ENCODE measurements around the gene TDRD1. TPM values are rescaled to one million over a fixed set of nuclear protein-coding genes. Genes with fewer than 3 reads are reported as not detected.

TDRD1 gene
- total RNA-seq, 4 donors from 2014 or later = 1.7 TPM; not detected in 3

DNA sequence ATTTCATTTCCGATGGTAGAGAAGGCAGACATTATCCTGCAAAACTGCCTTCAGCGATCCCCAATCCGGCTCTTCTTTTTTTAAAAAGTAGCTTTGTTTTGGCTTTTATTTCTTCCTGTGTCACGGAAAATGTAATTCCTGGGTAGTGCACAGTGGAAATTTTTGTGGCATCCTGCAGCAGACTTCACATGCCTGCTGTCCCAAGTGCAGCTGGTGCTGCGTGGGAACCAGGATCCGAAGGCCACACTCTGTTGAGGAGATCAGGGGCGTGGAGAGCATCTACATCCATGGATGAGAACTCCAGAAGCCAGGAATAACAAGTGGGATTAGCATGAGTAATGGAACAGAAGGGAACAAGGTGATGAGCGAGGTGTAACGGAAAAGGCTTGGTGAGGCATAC is 64.5 kb downstream of the TDRD1 start:
- DNase-seq = no peak
- no peak for TF ChIP-seq POLR2A (IDR thresholded peaks at IDR 0.05)
- TF ChIP-seq, protein P1, sequence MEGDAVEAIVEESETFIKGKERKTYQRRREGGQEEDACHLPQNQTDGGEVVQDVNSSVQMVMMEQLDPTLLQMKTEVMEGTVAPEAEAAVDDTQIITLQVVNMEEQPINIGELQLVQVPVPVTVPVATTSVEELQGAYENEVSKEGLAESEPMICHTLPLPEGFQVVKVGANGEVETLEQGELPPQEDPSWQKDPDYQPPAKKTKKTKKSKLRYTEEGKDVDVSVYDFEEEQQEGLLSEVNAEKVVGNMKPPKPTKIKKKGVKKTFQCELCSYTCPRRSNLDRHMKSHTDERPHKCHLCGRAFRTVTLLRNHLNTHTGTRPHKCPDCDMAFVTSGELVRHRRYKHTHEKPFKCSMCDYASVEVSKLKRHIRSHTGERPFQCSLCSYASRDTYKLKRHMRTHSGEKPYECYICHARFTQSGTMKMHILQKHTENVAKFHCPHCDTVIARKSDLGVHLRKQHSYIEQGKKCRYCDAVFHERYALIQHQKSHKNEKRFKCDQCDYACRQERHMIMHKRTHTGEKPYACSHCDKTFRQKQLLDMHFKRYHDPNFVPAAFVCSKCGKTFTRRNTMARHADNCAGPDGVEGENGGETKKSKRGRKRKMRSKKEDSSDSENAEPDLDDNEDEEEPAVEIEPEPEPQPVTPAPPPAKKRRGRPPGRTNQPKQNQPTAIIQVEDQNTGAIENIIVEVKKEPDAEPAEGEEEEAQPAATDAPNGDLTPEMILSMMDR (IDR thresholded peaks at IDR 0.05) = no peak
- H3K36me3 ChIP-seq = no peaks in the 10 kb centered on the region
- H3K9me3 ChIP-seq = no peaks in the 10 kb centered on the region
- H3K27me3 ChIP-seq = no peaks in the 10 kb centered on the region
- H3K4me3 ChIP-seq = no peak overlapping the region
- H3K4me1 ChIP-seq = peaks cover 0 to 18% (median 4%) of the 10 kb centered on the region in 4 donors
- H3K27ac ChIP-seq = no peak overlapping the region

DNA sequence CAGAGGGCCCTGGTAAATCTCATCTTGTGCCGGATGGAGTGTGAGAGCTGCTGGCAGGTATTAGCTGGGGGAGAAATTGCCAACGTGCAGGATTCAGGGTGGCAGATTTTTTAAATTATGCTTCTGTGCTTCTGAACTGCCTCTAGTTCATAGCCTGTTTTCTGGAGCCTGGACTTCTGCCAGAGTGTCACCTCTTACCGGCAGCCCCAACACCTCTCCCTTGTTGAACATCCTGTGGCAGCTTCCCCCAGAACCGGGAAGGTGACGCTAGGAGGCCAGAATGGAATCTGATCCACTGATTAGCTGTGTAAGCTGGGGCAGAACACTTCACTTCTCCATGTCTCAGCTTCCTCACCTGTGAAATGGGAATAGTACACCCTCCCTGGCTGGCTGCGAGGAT is 65.0 kb downstream of the TDRD1 start:
- H3K27ac ChIP-seq = no peak overlapping the region
- H3K36me3 ChIP-seq = no peaks in the 10 kb centered on the region
- no peak overlapping the region for H3K4me3 ChIP-seq
- no peaks in the 10 kb centered on the region for H3K27me3 ChIP-seq
- TF ChIP-seq POLR2A (IDR thresholded peaks at IDR 0.05) = no peak
- TF ChIP-seq, protein P1 (IDR thresholded peaks at IDR 0.05) = no peak
- no peak for DNase-seq
- H3K4me1 ChIP-seq = peaks cover 0 to 18% (median 3%) of the 10 kb centered on the region in 4 donors
- H3K9me3 ChIP-seq = no peaks in the 10 kb centered on the region

DNA sequence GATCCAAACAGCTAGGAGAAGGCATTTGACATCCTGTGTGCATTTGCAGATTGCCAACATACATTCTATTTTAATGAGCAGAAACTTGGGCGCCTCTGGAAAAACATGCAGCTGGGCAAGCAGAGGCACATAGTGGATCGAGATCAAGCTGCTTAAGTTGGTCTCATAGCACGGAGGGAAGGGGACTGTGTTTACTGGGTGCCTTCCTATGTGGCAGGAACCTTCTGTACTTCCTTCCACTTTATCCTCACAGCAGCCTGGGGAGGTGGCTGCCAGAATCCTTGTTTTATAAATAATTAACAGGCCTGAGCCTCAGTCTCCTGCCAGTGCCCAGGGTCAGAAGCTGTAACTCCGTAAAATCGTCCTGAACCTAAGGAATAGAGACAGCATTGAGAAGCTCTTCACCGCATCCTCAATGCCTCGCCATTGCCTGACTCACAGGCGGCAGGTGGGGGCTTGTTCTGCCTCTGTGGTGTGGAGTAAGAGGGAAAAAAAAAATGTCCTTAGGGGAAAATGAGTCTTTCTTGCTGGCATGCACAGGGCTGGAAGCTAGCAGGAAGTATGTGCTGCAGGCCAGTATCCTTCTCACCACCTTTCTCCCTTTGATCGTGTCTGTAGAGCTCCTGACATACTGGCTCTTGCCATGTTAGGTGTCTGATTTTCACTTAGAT is 66.1 kb downstream of the TDRD1 start:
- Histone ChIP-seq H3K27me3 (no peaks in the 10 kb centered on the region), H3K4me1 (peaks cover 0 to 9% (median 0%) of the 10 kb centered on the region in 4 donors), H3K36me3 (no peaks in the 10 kb centered on the region), H3K9me3 (no peaks in the 10 kb centered on the region), H3K4me3 (no peak overlapping the region), H3K27ac (peak overlapping the region in 3 of 4 donors; percentile 26 to 67 (median 46))
- peak in 2 of 3 donors; percentile 53 to 55 for DNase-seq
- no peak for TF ChIP-seq POLR2A (IDR thresholded peaks at IDR 0.05)
- TF ChIP-seq, protein P1 (IDR thresholded peaks at IDR 0.05) = no peak

DNA sequence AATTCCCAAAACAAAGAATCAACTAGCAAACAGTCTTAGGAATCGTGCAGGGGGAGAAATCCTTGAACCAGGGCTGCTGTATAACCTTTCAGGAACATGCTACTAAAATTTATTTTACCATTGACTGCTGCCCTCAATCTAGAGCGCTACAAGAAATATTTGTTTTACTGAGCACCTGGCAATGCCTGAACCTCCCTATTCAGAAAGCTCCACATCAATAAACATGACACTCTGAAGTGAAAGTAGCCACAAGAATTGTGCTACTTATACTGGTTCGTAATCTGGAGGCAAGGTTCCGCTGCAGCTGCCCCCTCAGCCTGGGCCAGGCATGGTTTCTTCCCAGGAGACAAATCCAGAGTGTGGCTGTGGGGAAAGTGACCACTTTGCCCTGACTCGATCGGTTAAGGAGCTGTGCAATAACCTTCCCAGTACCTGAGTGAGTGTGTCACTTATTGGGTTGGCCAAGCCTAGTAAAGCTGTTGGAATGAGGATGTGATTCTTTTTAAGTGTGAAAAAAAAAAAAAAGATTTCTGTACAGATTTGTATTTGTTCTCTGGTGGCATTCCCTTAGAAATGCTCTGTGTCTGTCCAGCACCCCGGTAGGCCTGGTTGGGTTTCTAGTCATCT is 67.6 kb downstream of the TDRD1 start:
- peak in 1 of 2 donors; percentile 72 for TF ChIP-seq POLR2A (IDR thresholded peaks at IDR 0.05)
- TF ChIP-seq, protein P1 (IDR thresholded peaks at IDR 0.05) = no peak
- H3K9me3 ChIP-seq = no peaks in the 10 kb centered on the region
- no peaks in the 10 kb centered on the region for H3K27me3 ChIP-seq
- H3K4me3 ChIP-seq = peak overlapping the region in 2 of 4 donors; percentile 22 to 23
- DNase-seq = peak in 2 of 3 donors; percentile 55 to 58
- no peaks in the 10 kb centered on the region for H3K36me3 ChIP-seq
- peak overlapping the region in 2 of 4 donors; percentile 48 to 62 for H3K27ac ChIP-seq
- peaks cover 0 to 9% (median 0%) of the 10 kb centered on the region in 4 donors for H3K4me1 ChIP-seq

DNA sequence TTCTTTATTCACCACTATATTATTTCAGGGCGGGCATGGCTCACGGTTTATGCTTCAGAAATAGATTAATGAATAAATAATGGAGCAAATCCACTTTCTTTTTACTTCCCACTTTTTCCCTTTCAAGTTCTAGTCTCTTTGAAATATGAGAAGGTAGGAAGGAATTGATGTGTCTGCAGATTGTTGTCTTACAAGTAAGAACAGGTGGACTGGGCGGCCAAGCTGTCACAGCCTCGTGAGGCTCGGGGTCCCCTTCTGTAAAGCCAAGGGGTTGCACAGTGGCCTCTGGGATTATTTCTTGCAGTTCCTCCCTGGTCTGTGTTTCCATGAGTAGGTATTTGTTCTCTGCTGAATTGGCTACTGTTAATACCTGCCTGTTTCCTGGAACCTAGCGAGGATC is 71.1 kb downstream of the TDRD1 start:
- H3K4me3 ChIP-seq = no peak overlapping the region
- no peaks in the 10 kb centered on the region for H3K27me3 ChIP-seq
- H3K27ac ChIP-seq = peak overlapping the region in 1 of 4 donors; percentile 49
- H3K36me3 ChIP-seq = no peaks in the 10 kb centered on the region
- H3K9me3 ChIP-seq = no peaks in the 10 kb centered on the region
- no peak for TF ChIP-seq POLR2A (IDR thresholded peaks at IDR 0.05)
- TF ChIP-seq, protein P1 (IDR thresholded peaks at IDR 0.05) = no peak
- DNase-seq = no peak
- H3K4me1 ChIP-seq = no peaks in the 10 kb centered on the region
